Memory B cell (primary cell): ENCODE results near the gene LRMDA.
"Not testable (repeated sequence)": the region's sequence is repeated elsewhere in the genome, so short reads cannot be mapped to it uniquely, and the experiment has no call there.

ENCODE experiments used
- ATAC-seq: fragments of 150-1000 bp; cut with Tn5 transposase; 2 replicates; pipeline ENCODE4 v1.10.0; 2021; ENCODE audit warnings: low read depth, mild to moderate bottlenecking, moderate library complexity
- DNase-seq, 2 donors: peaks; one replicate each; pipeline ENCODE4 v3.0.0; 2022; ENCODE audit warnings: low spot score in 2 of 2
- H3K27ac Mint-ChIP-seq: one replicate; pipeline ENCODE4 v1.8.0; 2022; ENCODE audit warnings: mild to moderate bottlenecking, moderate library complexity, mixed read lengths
- H3K27me3 Mint-ChIP-seq: one replicate; pipeline ENCODE4 v1.8.0; 2022; ENCODE audit warnings: mixed read lengths
- H3K36me3 Mint-ChIP-seq: one replicate; pipeline ENCODE4 v1.8.0; 2022; ENCODE audit warnings: mild to moderate bottlenecking, mixed read lengths
- H3K4me1 Mint-ChIP-seq: one replicate; pipeline ENCODE4 v1.8.0; 2022; ENCODE audit warnings: mixed read lengths
- H3K4me3 Mint-ChIP-seq: one replicate; pipeline ENCODE4 v1.8.0; 2022; ENCODE audit warnings: mild to moderate bottlenecking, moderate library complexity, mixed read lengths
- H3K9me3 Mint-ChIP-seq: one replicate; pipeline ENCODE4 v1.8.0; 2022; ENCODE audit warnings: mixed read lengths

Gene LRMDA

GRCh38 chr10:75740541-75740940 is 309.1 kb downstream of the LRMDA start:
- no peak for ATAC-seq
- H3K27me3 Mint-ChIP-seq: peaks cover 7% of the 10 kb centered on the region
- H3K4me1 Mint-ChIP-seq: no peaks in the 10 kb centered on the region

GRCh38 chr10:75742355-75742754 is 310.9 kb downstream of the LRMDA start:
- DNase-seq (no peak), ATAC-seq (no peak)
- peaks cover 6% of the 10 kb centered on the region for H3K27me3 Mint-ChIP-seq
- H3K4me3 Mint-ChIP-seq: no peak overlapping the region
- no peaks in the 10 kb centered on the region for H3K36me3 Mint-ChIP-seq
- no peak overlapping the region for H3K27ac Mint-ChIP-seq
- H3K9me3 Mint-ChIP-seq: peaks cover 1% of the 10 kb centered on the region
- H3K4me1 Mint-ChIP-seq: no peaks in the 10 kb centered on the region

More at GRCh38 chr10:75740541-75740940, 309.1 kb downstream of the LRMDA start:
- no peak for DNase-seq
- Mint-ChIP-seq H3K9me3 (peaks cover 1% of the 10 kb centered on the region), H3K36me3 (no peaks in the 10 kb centered on the region), H3K27ac (no peak overlapping the region), H3K4me3 (no peak overlapping the region)

GRCh38 chr10:75743291-75743778 is 311.9 kb downstream of the LRMDA start:
- Mint-ChIP-seq H3K4me1 (no peaks in the 10 kb centered on the region), H3K27ac (no peak overlapping the region), H3K27me3 (peaks cover 4% of the 10 kb centered on the region), H3K4me3 (no peak overlapping the region), H3K9me3 (peaks cover 1% of the 10 kb centered on the region), H3K36me3 (no peaks in the 10 kb centered on the region)
- DNase-seq (no peak), ATAC-seq (no peak)

- peaks cover 4% of the 10 kb centered on the region for H3K27me3 Mint-ChIP-seq
- ATAC-seq (no peak), DNase-seq (no peak)
- no peak overlapping the region for H3K4me3 Mint-ChIP-seq
- H3K9me3 Mint-ChIP-seq: peaks cover 1% of the 10 kb centered on the region
- no peak overlapping the region for H3K27ac Mint-ChIP-seq
- no peaks in the 10 kb centered on the region for H3K36me3 Mint-ChIP-seq
- H3K4me1 Mint-ChIP-seq: no peaks in the 10 kb centered on the region
Measured at GRCh38 chr10:75744261-75744660, 312.8 kb downstream of the LRMDA start.

GRCh38 chr10:75746356-75746755 is 314.9 kb downstream of the LRMDA start:
- Mint-ChIP-seq H3K4me1 (no peaks in the 10 kb centered on the region), H3K27ac (no peak overlapping the region), H3K9me3 (peaks cover 1% of the 10 kb centered on the region), H3K36me3 (no peaks in the 10 kb centered on the region), H3K4me3 (no peak overlapping the region), H3K27me3 (peaks cover 4% of the 10 kb centered on the region)
- DNase-seq: no peak
- ATAC-seq: no peak

GRCh38 chr10:75750093-75750875 is 318.9 kb downstream of the LRMDA start:
- not testable (repeated sequence) for H3K9me3 Mint-ChIP-seq, DNase-seq, H3K36me3 Mint-ChIP-seq, H3K27ac Mint-ChIP-seq, H3K4me3 Mint-ChIP-seq, ATAC-seq, H3K27me3 Mint-ChIP-seq, H3K4me1 Mint-ChIP-seq

- no peak overlapping the region for H3K4me3 Mint-ChIP-seq
- H3K4me1 Mint-ChIP-seq: no peaks in the 10 kb centered on the region
- no peaks in the 10 kb centered on the region for H3K36me3 Mint-ChIP-seq
- H3K27ac Mint-ChIP-seq: no peak overlapping the region
- no peak for DNase-seq
- no peaks in the 10 kb centered on the region for H3K9me3 Mint-ChIP-seq
- ATAC-seq: no peak
- H3K27me3 Mint-ChIP-seq: peaks cover 6% of the 10 kb centered on the region
Measured at GRCh38 chr10:75751232-75751631, 319.8 kb downstream of the LRMDA start.

GRCh38 chr10:75753621-75754020 is 322.2 kb downstream of the LRMDA start:
- Mint-ChIP-seq H3K27me3 (peaks cover 7% of the 10 kb centered on the region), H3K36me3 (no peaks in the 10 kb centered on the region), H3K4me3 (no peak overlapping the region), H3K27ac (no peak overlapping the region), H3K9me3 (no peaks in the 10 kb centered on the region), H3K4me1 (no peaks in the 10 kb centered on the region)
- DNase-seq: no peak
- no peak for ATAC-seq

GRCh38 chr10:75754096-75754831 is 322.8 kb downstream of the LRMDA start:
- Mint-ChIP-seq H3K4me3 (no peak overlapping the region), H3K4me1 (no peaks in the 10 kb centered on the region), H3K36me3 (no peaks in the 10 kb centered on the region), H3K27me3 (peaks cover 7% of the 10 kb centered on the region), H3K27ac (no peak overlapping the region), H3K9me3 (no peaks in the 10 kb centered on the region)
- DNase-seq (no peak), ATAC-seq (no peak)

- Mint-ChIP-seq H3K36me3 (no peaks in the 10 kb centered on the region), H3K4me3 (no peak overlapping the region), H3K27ac (no peak overlapping the region), H3K4me1 (no peaks in the 10 kb centered on the region), H3K9me3 (no peaks in the 10 kb centered on the region), H3K27me3 (peaks cover 7% of the 10 kb centered on the region)
- DNase-seq (no peak), ATAC-seq (no peak)
Measured at GRCh38 chr10:75755528-75755927, 324.1 kb downstream of the LRMDA start.

GRCh38 chr10:75761289-75761688 is 329.9 kb downstream of the LRMDA start:
- no peak for ATAC-seq
- no peak overlapping the region for H3K4me3 Mint-ChIP-seq
- DNase-seq: no peak
- no peaks in the 10 kb centered on the region for H3K9me3 Mint-ChIP-seq
- no peaks in the 10 kb centered on the region for H3K4me1 Mint-ChIP-seq
- no peaks in the 10 kb centered on the region for H3K36me3 Mint-ChIP-seq
- peaks cover 4% of the 10 kb centered on the region for H3K27me3 Mint-ChIP-seq
- no peak overlapping the region for H3K27ac Mint-ChIP-seq

- no peak overlapping the region for H3K4me3 Mint-ChIP-seq
- no peaks in the 10 kb centered on the region for H3K36me3 Mint-ChIP-seq
- H3K4me1 Mint-ChIP-seq: no peaks in the 10 kb centered on the region
- no peak for ATAC-seq
- H3K9me3 Mint-ChIP-seq: no peaks in the 10 kb centered on the region
- peaks cover 2% of the 10 kb centered on the region for H3K27me3 Mint-ChIP-seq
- no peak overlapping the region for H3K27ac Mint-ChIP-seq
- no peak for DNase-seq
Measured at GRCh38 chr10:75762431-75762802, 331.0 kb downstream of the LRMDA start.

- H3K27me3 Mint-ChIP-seq: peaks cover 2% of the 10 kb centered on the region
- no peak for DNase-seq
- no peak overlapping the region for H3K4me3 Mint-ChIP-seq
- no peak for ATAC-seq
- H3K36me3 Mint-ChIP-seq: no peaks in the 10 kb centered on the region
- no peak overlapping the region for H3K27ac Mint-ChIP-seq
- no peaks in the 10 kb centered on the region for H3K9me3 Mint-ChIP-seq
- no peaks in the 10 kb centered on the region for H3K4me1 Mint-ChIP-seq
Measured at GRCh38 chr10:75763652-75764051, 332.2 kb downstream of the LRMDA start.

GRCh38 chr10:75764974-75765788 is 333.8 kb downstream of the LRMDA start:
- H3K4me1 Mint-ChIP-seq: no peaks in the 10 kb centered on the region
- no peak for DNase-seq
- no peak overlapping the region for H3K27ac Mint-ChIP-seq
- H3K4me3 Mint-ChIP-seq: no peak overlapping the region
- no peaks in the 10 kb centered on the region for H3K36me3 Mint-ChIP-seq
- H3K9me3 Mint-ChIP-seq: no peaks in the 10 kb centered on the region
- ATAC-seq: no peak
- H3K27me3 Mint-ChIP-seq: peaks cover 3% of the 10 kb centered on the region
